T47D (cell line): ENCODE results near the gene TMTC2.
"Not testable (repeated sequence)": the region's sequence is repeated elsewhere in the genome, so short reads cannot be mapped to it uniquely, and the experiment has no call there.

Experiments used
- DNase-seq, 2 experiments: peaks; one replicate each; pipeline versions ENCODE4 v3.0.0 to v3.0.0-alpha.2; 2011 to 2012; ENCODE audit warnings: low read depth in 1 of 2, low spot score in 1 of 2
- JUND ChIP-seq: IDR thresholded peaks from 2 replicates; pipeline ENCODE4 v1.6.1; 2012; ENCODE audit warnings: low read depth
- in situ Hi-C: cut with HindIII; loops from 2 replicates; pipeline ENCODE4 v1.10.0; 2016; ENCODE audit warnings: low sequenced_read_pairs, low pct_unique_long_range_greater_than_20kb

The TMTC2 gene

DNA sequence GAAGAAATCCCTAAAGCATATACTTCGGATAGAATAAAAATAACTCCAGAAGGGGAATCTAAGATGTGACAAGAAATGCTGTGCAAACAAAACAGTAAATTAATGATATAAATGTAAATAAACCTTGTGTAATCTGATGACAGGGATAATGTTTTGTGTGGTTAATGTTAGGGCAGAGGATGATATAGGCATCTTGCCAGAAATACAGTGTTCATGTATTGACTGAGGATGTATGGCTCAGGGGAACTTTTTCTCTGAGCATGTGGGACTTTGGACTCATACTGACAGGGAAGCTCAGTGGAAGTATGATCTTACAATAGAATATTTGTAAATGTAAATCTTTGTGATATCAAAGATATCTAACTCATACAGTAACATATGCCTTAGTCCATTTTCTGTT is 420.2 kb downstream of the TMTC2 start:
- in situ Hi-C loops, result no loop called here
- DNase-seq, result peak in 1 of 2 experiments; percentile 33
- no peak for TF ChIP-seq JUND

DNA sequence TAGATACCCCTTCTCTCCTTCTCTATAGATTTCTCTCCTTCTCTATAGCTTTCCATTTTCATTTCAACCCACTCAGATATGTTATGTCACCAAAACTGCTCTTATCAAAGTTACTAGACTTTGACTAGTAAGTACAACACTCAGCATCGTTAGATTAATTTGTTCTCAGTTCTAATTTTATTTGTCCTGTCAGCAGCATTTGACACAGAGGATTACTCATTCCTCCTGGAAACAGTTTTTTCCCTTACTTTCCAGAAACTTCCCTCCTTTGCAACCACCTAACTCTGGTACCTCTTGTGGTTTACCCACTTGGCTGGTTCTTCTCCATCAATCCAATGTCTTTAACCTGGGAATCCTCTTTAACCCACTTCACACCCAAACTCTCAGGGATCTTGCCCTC is 423.7 kb downstream of the TMTC2 start:
- in situ Hi-C loops, result no loop called here
- no peak for TF ChIP-seq JUND
- no peak for DNase-seq

DNA sequence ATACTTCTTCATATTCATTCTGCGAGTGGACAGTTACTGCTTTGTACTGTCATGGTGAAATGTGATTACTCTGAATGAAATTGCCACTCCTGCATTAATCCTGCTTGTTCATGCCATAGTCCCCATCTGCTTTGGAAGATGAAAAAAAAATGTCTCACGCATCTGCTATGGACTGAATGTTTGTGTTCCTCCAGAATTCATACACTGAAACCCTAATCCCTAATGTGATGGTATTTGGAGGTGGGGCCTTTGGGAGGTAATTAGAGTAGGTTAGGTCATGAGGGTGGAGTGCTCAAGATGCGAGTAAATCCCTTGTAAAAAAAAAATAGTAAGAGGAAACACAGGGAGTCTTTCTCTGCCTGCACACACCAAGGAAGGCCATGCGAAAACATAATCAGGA is 427.2 kb downstream of the TMTC2 start:
- no peak for DNase-seq
- in situ Hi-C loops, result no loop called here
- no peak for TF ChIP-seq JUND

DNA sequence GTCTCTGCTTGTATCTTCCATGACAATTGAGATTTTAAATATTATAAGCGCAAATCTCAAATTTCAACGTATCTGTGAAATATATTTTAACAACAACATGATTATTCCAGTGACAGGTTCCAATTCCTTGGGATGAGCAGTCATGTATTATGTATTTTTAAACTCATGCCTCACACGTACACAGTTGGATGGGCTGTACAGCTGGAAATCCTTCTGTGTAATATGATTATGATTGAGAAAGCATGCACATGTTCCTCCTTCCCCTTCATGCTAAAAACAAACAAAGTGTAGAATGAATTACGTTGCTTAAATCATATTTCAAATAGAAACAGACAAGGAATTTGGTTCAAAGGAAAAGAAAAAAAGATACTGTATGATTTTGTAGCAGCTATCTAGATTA is 428.3 kb downstream of the TMTC2 start:
- TF ChIP-seq JUND, result no peak
- in situ Hi-C loops, result no loop called here
- DNase-seq, result no peak

DNA sequence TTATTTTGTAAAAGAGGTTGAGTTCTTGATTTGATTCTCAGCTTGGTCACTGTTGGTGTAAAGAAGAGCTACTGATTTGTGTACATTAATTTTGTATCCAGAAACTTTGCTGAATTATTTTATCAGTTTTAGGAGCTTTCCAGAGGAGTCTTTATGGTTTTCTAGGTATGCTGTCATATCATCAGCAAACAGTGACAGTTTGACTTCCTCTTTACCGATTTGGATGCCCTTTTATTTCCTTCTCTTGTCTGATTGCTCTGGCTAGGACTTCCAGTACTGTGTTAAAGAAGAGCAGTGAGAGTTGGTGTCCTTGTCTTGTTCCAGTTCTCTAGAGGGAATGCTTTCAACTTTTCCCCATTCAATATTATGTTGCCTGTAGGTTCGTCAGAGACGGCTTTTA is 431.2 kb downstream of the TMTC2 start:
- DNase-seq, in situ Hi-C loops: not testable (repeated sequence)

DNA sequence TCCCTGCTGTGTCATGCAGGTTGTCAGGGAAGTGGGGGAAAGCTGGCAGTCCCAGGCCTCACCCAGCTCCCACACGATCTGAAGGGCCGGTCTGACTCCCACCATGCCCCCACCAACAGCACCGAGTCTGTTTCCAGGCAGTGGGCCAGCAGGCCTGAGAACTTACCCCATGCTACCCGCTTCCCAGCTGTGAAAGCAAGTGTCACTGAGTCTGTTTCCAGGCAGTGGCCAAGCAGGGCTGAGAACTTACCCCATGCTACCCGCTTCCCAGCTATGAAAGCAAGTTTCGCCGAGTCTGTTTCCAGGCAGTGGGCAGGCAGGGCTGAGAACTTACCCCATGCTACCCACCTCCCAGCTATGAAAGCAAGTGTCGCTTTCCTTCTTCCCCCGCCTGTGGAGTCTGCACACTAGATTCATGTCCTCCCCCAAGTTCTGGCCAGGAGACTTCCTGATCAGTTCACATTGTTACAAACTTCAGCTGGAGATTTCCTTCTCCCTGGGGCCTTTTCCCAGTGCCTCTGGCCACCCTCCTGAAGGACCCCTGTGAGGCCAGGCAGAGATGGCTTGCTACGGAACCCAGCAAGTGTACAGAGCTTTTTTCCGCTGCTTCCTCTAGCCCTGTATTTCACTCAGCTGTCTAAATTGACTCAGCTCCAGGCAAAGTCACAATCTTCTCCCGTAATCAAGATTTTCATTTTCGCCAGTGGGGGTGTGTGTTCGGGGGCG is 435.4 kb downstream of the TMTC2 start:
- in situ Hi-C loops, result no loop called here
- TF ChIP-seq JUND, result no peak
- no peak for DNase-seq

DNA sequence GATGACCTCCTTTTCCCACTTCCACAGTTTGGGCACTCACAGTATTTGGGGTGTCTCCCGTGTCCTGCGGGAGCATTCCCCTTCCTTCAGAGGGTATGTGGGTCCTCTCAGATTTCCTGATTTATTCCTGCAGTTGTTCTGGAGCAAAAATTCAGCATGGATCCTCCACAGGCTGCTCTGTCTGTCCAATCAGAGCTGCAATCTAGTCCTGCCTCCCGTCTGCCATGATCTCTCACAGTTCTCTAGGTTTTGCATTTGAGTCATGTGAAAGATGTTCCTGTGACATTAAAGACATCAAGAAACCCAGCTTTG is 435.9 kb downstream of the TMTC2 start:
- TF ChIP-seq JUND, result no peak
- no peak for DNase-seq
- in situ Hi-C loops, result no loop called here

DNA sequence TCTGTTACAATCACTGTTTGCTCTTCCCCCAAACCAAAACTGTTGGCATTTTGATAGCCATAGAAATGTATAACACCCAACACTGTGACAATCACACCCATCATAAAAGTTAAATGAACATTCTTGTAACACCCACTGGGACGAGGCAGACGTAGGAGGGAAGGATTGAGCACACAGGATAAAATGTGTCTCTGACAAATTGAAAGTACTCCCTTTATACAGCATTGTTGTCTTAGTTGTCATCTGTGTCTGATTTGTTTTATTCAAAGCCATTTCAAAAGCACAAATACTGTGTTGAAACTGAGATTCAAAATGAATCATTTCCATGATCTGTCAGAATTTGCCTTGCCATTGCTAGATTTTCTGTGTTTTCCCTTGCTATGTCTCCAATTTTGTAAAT is 436.3 kb downstream of the TMTC2 start:
- no peak for TF ChIP-seq JUND
- in situ Hi-C loops, result no loop called here
- no peak for DNase-seq

DNA sequence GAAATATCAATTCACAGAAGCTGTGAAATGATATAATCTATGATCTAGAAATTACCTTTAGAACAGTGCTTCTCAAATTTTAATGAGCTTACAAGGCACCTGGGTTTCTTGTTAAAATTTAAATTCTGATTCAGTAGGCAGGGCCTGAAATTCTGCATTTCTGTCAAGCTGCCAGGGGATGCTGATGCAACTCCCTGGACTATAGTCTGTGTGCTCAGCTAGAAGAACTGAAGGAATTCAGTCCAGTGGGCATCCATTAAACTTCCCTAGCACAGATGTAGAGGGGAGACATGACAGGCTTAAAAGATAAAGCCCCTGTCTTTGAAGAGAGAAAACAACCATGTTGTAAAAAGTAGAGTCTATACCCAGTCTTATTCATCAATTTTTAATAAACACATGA is 441.8 kb downstream of the TMTC2 start:
- TF ChIP-seq JUND, result no peak
- no peak for DNase-seq
- in situ Hi-C loops, result no loop called here

DNA sequence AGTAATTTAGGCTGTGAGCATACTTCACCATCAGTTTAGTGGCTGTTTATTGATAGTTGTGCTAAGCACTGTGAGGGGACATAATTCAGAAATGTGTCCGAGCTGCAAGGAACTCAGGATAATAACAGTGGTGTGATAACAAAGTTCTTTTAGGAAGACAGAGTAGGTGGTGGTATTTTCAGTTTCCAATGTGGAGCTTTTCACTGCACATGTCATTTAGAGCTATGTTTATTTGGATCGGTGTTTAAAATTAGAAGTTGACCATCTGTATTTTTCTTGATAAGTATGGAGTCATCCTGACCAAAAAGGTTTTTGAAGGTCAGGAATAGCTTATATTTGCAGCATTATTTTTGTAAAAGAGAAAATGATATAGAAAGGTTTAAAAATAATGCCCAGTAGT is 443.5 kb downstream of the TMTC2 start:
- no peak for DNase-seq
- in situ Hi-C loops, result no loop called here
- no peak for TF ChIP-seq JUND

DNA sequence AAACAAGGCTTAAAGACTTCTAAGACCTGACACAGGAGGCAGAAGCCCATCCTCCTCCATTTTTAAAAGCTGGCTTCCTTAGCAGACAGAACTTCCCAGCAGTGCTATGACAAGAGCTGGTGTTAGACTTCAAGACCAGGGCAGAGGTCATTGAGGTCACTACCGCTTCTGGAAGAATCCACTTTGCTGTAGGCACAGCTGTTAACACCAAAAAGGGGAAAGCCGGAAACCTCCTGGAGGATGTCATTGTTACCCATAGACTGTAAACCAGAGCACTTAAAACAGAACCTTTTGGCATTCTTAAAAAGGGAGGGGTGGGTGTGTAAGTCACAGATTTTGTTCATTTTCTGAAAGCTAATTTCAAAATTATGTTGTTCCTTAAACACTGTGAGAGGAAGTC is 445.7 kb downstream of the TMTC2 start:
- in situ Hi-C loops, result no loop called here
- no peak for DNase-seq
- TF ChIP-seq JUND, result no peak

DNA sequence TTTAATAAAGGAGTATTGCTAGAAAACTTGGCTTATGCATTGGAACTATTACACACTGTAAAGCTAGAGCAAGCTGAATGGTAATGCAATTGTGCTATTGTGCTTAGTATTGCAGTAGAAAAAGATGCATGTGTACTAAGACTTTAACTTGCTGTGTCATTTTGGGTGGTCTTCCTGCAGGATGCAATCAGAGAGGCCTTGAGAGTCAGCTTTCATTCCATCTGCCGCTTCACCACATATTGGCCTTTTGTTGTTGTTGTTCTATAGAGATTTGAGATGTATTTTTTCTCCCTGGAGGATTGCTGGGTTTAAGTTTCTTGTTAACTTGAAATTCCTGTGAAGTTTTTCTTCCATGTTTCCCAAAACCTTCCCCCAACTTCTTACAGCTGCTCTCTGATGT is 449.7 kb downstream of the TMTC2 start:
- no peak for DNase-seq
- in situ Hi-C loops, result no loop called here

DNA sequence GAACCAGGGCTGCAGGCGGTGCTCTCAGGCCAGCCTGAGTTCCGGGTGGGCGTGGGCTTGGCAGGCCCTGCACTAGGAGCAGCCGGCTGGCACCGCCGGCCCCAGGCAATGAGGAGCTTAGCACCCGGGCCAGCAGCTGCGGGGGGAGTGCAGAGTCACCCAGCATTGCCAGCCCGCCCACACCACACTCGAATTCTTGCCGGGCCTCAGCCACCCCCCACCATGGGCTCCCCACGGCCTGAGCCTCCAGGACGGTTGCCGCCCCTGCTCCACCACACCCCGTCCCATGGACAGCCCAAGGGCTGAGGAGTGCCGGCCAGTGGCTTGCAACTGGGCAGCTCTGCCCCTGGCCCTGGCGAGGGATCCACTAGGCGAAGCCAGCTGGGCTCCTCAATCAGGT is 453.4 kb downstream of the TMTC2 start:
- DNase-seq, result no peak
- in situ Hi-C loops, result no loop called here
- no peak for TF ChIP-seq JUND

More for the DNA sequence above, 449.7 kb downstream of the TMTC2 start:
- no peak for TF ChIP-seq JUND

DNA sequence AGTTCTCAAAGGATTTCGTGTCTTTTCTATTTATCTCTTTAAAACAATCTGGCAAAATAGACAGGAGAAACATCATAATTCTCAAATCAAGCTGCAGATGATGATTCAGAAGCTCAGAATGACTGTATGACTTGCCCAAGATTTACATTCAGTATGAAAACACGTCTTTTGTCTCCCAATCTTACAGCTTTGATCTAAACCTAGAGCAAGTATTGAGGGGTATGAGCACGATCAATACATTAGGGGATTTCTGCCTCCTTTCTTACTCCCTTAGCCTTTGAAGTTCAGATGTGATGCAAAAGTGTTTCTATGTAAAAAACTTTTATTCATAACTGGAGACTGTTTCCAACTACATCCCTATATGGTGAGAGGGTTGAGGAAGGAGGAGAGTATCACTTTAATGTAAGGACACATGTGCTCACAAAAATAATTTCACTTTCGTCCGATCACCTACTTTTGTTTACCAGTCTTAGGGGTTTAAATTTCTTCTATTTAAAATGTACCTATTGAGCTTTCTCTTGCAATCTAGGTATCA is 454.8 kb downstream of the TMTC2 start:
- DNase-seq, result no peak
- no peak for TF ChIP-seq JUND
- in situ Hi-C loops, result no loop called here

DNA sequence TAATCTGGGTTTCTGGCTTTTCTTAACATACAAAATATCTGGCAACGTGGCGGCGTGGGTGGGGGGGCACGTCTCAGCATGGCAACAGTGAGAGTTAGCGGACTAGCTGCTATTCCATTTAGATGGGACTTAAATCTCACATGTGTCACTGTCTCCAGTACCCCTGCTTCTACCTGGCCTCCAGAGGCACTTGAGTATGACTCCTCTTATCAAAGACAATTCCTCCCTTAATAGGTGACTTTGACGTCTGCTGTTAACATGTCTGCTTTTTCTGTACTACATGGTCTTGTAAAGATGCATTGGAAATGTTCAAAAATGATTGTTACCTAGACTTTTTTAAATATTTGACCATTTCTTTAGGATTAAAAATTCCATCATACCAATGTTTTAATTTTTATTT is 456.2 kb downstream of the TMTC2 start:
- no peak for TF ChIP-seq JUND
- in situ Hi-C loops, result no loop called here

More for the DNA sequence above, 456.2 kb downstream of the TMTC2 start:
- no peak for DNase-seq
